Keratinocyte (primary cell): ENCODE results near the gene ABCG1. TPM values are rescaled to one million over a fixed set of nuclear protein-coding genes. Genes with fewer than 3 reads are reported as not detected.

Experiments
- DNase-seq: peaks from one replicate; pipeline ENCODE4 v3.0.0-alpha.2; 2011; ENCODE audit warnings: low read depth, missing footprints, low spot score
- FAIRE-seq: peaks from 2 replicates; lab custom pipeline; 2011; peaks lifted over from hg19 to GRCh38; lab: Jason Lieb, UNC
- H2AFZ ChIP-seq: 2 replicates; pipeline ENCODE4 v1.6.0; 2012; ENCODE audit warnings: low read length, control low read depth, inconsistent platforms; ENCODE audit not compliant: control insufficient read depth
- H3K27ac ChIP-seq: 2 replicates; pipeline ENCODE4 v1.5.1; 2011; ENCODE audit warnings: low read length; ENCODE audit not compliant: control insufficient read depth, insufficient read depth
- H3K27me3 ChIP-seq: 3 replicates; pipeline ENCODE4 v1.6.0; 2011; ENCODE audit warnings: low read length; ENCODE audit not compliant: control insufficient read depth, insufficient read depth; ENCODE audit errors: extremely low read depth
- H3K36me3 ChIP-seq, 2 experiments: 2 replicates in 1 of 2; 3 replicates in 1 of 2; pipeline ENCODE4 v1.5.1; 2011; ENCODE audit warnings: low read length in 2 of 2, mild to moderate bottlenecking in 1 of 2; ENCODE audit not compliant: control insufficient read depth in 2 of 2, insufficient read depth in 2 of 2; ENCODE audit errors: extremely low read depth in 1 of 2
- H3K4me1 ChIP-seq: 3 replicates; pipeline ENCODE4 v1.5.1; 2011; ENCODE audit warnings: low read length; ENCODE audit not compliant: control insufficient read depth, insufficient read depth; ENCODE audit errors: extremely low read depth
- H3K4me2 ChIP-seq: 3 replicates; pipeline ENCODE4 v1.6.0; 2011; ENCODE audit warnings: low read depth, low read length; ENCODE audit not compliant: control insufficient read depth, insufficient read depth; ENCODE audit errors: extremely low read depth
- H3K4me3 ChIP-seq, 3 experiments: fragments of 200-600 bp in 1 of 3; sonication (generic) in 1 of 3; 2 replicates in 2 of 3; 3 replicates in 1 of 3; pipeline ENCODE4 v1.5.1; 2011 to 2016; ENCODE audit warnings: low read length in 3 of 3, mild to moderate bottlenecking in 3 of 3, control low read depth in 2 of 3, inconsistent platforms in 1 of 3, low read depth in 1 of 3, mixed read lengths in 1 of 3, mixed run types in 1 of 3, moderate library complexity in 1 of 3; ENCODE audit not compliant: control insufficient read depth in 2 of 3, insufficient read depth in 2 of 3; ENCODE audit errors: extremely low read depth in 1 of 3
- H3K79me2 ChIP-seq: 2 replicates; pipeline ENCODE4 v1.6.0; 2012; ENCODE audit warnings: low read length; ENCODE audit not compliant: control insufficient read depth, insufficient read depth
- H3K9ac ChIP-seq: 3 replicates; pipeline ENCODE4 v1.6.0; 2011; ENCODE audit warnings: low read length; ENCODE audit not compliant: control insufficient read depth, insufficient read depth; ENCODE audit errors: extremely low read depth
- H3K9me1 ChIP-seq: 3 replicates; pipeline ENCODE4 v1.6.0; 2011; ENCODE audit warnings: low read length; ENCODE audit not compliant: control insufficient read depth, insufficient read depth; ENCODE audit errors: extremely low read depth
- H3K9me3 ChIP-seq: 2 replicates; pipeline ENCODE4 v1.5.1; 2012; ENCODE audit warnings: low read depth, low read length; ENCODE audit not compliant: control insufficient read depth
- H4K20me1 ChIP-seq: 3 replicates; pipeline ENCODE4 v1.6.0; 2011; ENCODE audit warnings: low read length; ENCODE audit not compliant: control insufficient read depth, insufficient read depth; ENCODE audit errors: extremely low read depth
- CTCF ChIP-seq, 3 experiments: IDR thresholded peaks in 1 of 3; conservative IDR thresholded peaks in 1 of 3; optimal IDR thresholded peaks in 1 of 3; 2 replicates in 2 of 3; 3 replicates in 1 of 3; pipeline versions ENCODE3 to v1.5.1; 2011; ENCODE audit warnings: low read length in 3 of 3, mild to moderate bottlenecking in 3 of 3, moderate library complexity in 2 of 3, control low read depth in 1 of 3, inconsistent platforms in 1 of 3; ENCODE audit not compliant: insufficient read depth in 2 of 3; ENCODE audit errors: extremely low read depth in 1 of 3
- EZH2 ChIP-seq: IDR thresholded peaks from one replicate; pipeline ENCODE4 v1.6.1; 2012; ENCODE audit warnings: inconsistent platforms, mild to moderate bottlenecking, low read length, moderate library complexity
- dilution Hi-C: fragments of 300-500 bp; cut with MboI; formaldehyde crosslinking; loops from one replicate; pipeline ENCODE4 v1.7.0; 2020; ENCODE audit warnings: low sequenced_read_pairs; ENCODE audit not compliant: extremely low pct_ligation_motif_present
- polyA plus RNA-seq, 5 experiments: library from polyadenylated mRNA; depleted of rRNA in 3 of 5; stranded (reverse) in 3 of 5; stranded (forward) in 1 of 5; unstranded in 1 of 5; fragments of >200 nt; gene quantifications; 1 replicate in 1 of 5; 2 replicates in 3 of 5; 3 replicates in 1 of 5; pipeline versions ENCODE4 v1.2.1 to v1.2.3, GENCODE V29; 2011 to 2012; ENCODE audit warnings: missing spikeins in 2 of 5, low read depth in 1 of 5, low replicate concordance in 1 of 5

The ABCG1 gene
- polyA plus RNA-seq, 1 donor (not counting 4 experiments of a cell fraction or from before 2014, with no cell fraction given), result 3.3 TPM

- Histone ChIP-seq H3K9me1 (no peaks in the 10 kb centered on the region), H3K4me1 (no peaks in the 10 kb centered on the region), H3K36me3 (no peaks in the 10 kb centered on the region), H3K27me3 (no peaks in the 10 kb centered on the region), H3K4me2 (no peak overlapping the region), H3K79me2 (no peaks in the 10 kb centered on the region), H2AFZ (no peak overlapping the region), H3K4me3 (no peak overlapping the region), H4K20me1 (no peaks in the 10 kb centered on the region), H3K27ac (no peak overlapping the region), H3K9ac (no peak overlapping the region), H3K9me3 (no peaks in the 10 kb centered on the region)
- TF ChIP-seq EZH2, result no peak
- no peak for TF ChIP-seq CTCF (optimal IDR thresholded peaks at IDR 0.05 in 1 of 3, IDR thresholded peaks at IDR 0.05 in 1 of 3, conservative IDR thresholded peaks at IDR 0.05 in 1 of 3; ENCODE audit: extremely low read depth in 1 of 3, insufficient read depth in 2 of 3, low read length in 3 of 3)
- FAIRE-seq (no peak), DNase-seq (no peak)
- dilution Hi-C loops, result loop anchor here (10.0 kb wide), 1 partner anchor 82 kb away; no protein-coding TSS in a partner anchor
These were observed 124.2 kb downstream of the ABCG1 start for GRCh38 chr21:42343101-42343500.

GRCh38 chr21:42343556-42343955 lies 124.6 kb downstream of the ABCG1 start:
- Histone ChIP-seq H3K9ac (no peak overlapping the region), H4K20me1 (no peaks in the 10 kb centered on the region), H2AFZ (no peak overlapping the region), H3K9me3 (no peaks in the 10 kb centered on the region), H3K79me2 (no peaks in the 10 kb centered on the region), H3K4me1 (no peaks in the 10 kb centered on the region), H3K4me3 (no peak overlapping the region), H3K9me1 (no peaks in the 10 kb centered on the region), H3K27me3 (no peaks in the 10 kb centered on the region), H3K4me2 (no peak overlapping the region), H3K27ac (no peak overlapping the region), H3K36me3 (no peaks in the 10 kb centered on the region)
- DNase-seq, result no peak
- dilution Hi-C loops, result loop anchor here (10.0 kb wide), 1 partner anchor 81 kb away; no protein-coding TSS in a partner anchor
- FAIRE-seq, result no peak
- TF ChIP-seq EZH2 (no peak), CTCF (optimal IDR thresholded peaks at IDR 0.05 in 1 of 3, IDR thresholded peaks at IDR 0.05 in 1 of 3, conservative IDR thresholded peaks at IDR 0.05 in 1 of 3; ENCODE audit: extremely low read depth in 1 of 3, insufficient read depth in 2 of 3, low read length in 3 of 3) (no peak)
